GM12891 (cell line): ENCODE data around the gene ABHD4.

Experiments used
- DNase-seq: peaks from one replicate; pipeline ENCODE4 v3.0.0; 2011; ENCODE audit warnings: low spot score; ENCODE audit not compliant: insufficient read length
- FAIRE-seq: peaks from 2 replicates; lab custom pipeline; 2011; peaks lifted over from hg19 to GRCh38; lab: Jason Lieb, UNC
- PAX5 ChIP-seq: IDR thresholded peaks from 2 replicates; pipeline ENCODE4 v1.6.1; 2011; ENCODE audit warnings: low read length, moderate library complexity, mild to moderate bottlenecking; ENCODE audit not compliant: insufficient read depth, severe bottlenecking
- POLR2A ChIP-seq: IDR thresholded peaks from 2 replicates; pipeline ENCODE4 v1.6.1; 2011; ENCODE audit warnings: low read depth, low read length, control low read depth
- POLR2AphosphoS5 ChIP-seq: IDR thresholded peaks from 2 replicates; pipeline ENCODE4 v1.6.1; 2011; ENCODE audit warnings: low read depth, low read length, control low read depth
- POU2F2 ChIP-seq: IDR thresholded peaks from 2 replicates; pipeline ENCODE4 v1.6.1; 2011; ENCODE audit warnings: low read depth, mild to moderate bottlenecking, control low read depth, low read length, moderate library complexity
- SPI1 ChIP-seq: IDR thresholded peaks from 2 replicates; pipeline ENCODE4 v1.6.1; 2011; ENCODE audit warnings: low read depth, low read length, control low read depth
- TAF1 ChIP-seq: IDR thresholded peaks from 2 replicates; pipeline ENCODE4 v1.6.1; 2011; ENCODE audit warnings: low read depth, low read length, control low read depth

Gene ABHD4

GRCh38 chr14:22657861-22658260 is 59.8 kb downstream of the ABHD4 start:
- TF ChIP-seq POLR2AphosphoS5 (no peak), POU2F2 (no peak), TAF1 (no peak), SPI1 (no peak), PAX5 (no peak), POLR2A (no peak)
- no peak for DNase-seq

GRCh38 chr14:22658946-22659345 is 60.8 kb downstream of the ABHD4 start:
- TF ChIP-seq SPI1 (no peak), POLR2A (no peak), TAF1 (no peak), PAX5 (no peak), POLR2AphosphoS5 (no peak), POU2F2 (no peak)
- FAIRE-seq (no peak), DNase-seq (no peak)

More at GRCh38 chr14:22657861-22658260, 59.8 kb downstream of the ABHD4 start:
- FAIRE-seq = peak; percentile 51

GRCh38 chr14:22660654-22661053 is 62.6 kb downstream of the ABHD4 start:
- TF ChIP-seq SPI1 = no peak
- no peak for TF ChIP-seq POU2F2
- no peak for TF ChIP-seq PAX5
- TF ChIP-seq POLR2AphosphoS5 = no peak
- no peak for TF ChIP-seq POLR2A
- TF ChIP-seq TAF1 = no peak
- FAIRE-seq (no peak), DNase-seq (no peak)
